GM21528 (cell line): Measurements from ENCODE around the gene FHOD1.

Source experiments
- ATAC-seq: cut with Tn5 transposase; IDR thresholded peaks from one replicate; pipeline ENCODE4 v1.9.1; 2021; ENCODE audit warnings: mild to moderate bottlenecking, moderate library complexity; ENCODE audit not compliant: unreplicated experiment, low FRiP score

The FHOD1 gene

GRCh38 chr16:67179421-67180080, 67.7 kb downstream of the FHOD1 start:
- ATAC-seq: no peak
